NCI-H2196 treated with DMSO at 0.1 percent for 48 hours (cell line): ENCODE data around the gene MR1.

Source experiments
- DNase-seq: peaks from one replicate; lab custom pipeline; 2025; ENCODE audit not compliant: unreplicated experiment; lab: John Stamatoyannopoulos, UW

The MR1 gene

DNA sequence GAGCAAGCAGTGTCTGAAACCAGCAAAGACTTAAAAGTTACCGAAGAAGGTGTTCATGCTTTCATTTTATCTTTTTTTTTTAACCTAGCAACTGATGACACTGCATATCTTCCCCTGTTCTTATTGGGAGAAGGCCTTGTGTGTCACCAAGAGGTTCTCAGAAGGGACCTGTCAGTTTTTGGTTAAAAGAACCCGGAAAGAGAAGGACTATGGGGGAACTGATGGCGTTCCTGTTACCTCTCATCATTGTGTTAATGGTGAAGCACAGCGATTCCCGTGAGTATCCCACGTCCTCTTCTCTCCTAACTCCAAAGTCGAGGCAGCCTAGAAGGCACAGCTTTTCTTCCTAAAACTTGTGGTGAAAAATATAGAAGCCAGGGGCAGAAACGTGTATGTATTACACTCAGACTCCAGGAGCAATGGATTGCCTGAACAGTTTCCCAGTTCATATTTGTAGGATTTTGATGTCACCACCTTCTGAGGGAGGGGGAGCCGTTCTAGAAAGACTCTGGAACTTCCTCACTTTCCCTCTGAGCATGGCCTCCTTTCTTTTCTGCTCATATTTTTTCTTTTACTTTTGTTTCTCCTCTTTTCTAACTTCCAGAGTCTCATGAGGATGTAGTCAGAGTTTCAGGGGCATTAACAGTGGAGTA lies at the start of gene MR1:
MR1 (plus strand) TSS at position 185 of the 653 bp plus-strand sequence; CDS start at position 210, 25 bp downstream.
- DNase-seq: peak; percentile 53

DNA sequence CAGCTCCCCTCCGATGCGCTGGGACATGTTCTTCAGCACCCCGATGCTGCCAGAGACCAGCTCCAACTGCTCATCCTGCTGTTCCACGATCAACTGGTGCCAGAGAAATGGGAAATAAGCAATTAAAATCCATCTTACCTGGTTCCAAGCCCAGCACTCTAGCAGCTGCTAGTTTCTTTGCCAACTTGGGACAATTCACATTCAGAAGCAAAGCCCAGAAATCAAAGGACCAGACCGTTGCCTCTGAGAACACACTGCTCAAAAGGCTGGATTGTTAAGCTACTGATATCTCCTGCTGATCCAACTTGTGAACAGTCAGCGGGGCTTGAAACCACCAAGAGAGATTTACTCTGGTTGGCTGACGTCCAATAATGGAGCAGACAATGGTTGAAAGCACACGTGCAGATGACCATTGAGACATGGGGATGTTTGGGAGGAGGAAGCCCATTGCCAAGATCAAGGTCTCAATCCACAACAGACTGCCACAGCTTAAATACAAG lies 45.5 kb upstream of the MR1 start:
- peak; percentile 44 for DNase-seq

DNA sequence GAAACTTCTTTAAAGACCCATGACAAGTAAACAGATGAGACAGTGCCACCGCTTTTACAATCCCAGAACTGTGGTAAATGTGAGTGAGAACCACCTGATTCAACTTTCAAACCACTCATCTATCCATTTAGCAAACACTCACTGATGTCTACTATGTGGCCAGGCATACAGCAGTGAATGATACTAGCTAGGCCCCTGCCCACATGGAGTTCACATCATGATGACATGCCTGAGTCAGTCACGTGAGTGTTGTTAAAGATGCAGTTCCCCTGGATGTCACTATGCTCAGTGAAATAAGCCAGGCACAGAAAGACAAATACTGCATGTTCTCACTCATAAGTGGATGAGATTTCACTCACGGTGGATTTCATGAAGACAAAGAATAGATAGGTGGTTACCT lies 39.5 kb upstream of the MR1 start:
- DNase-seq: no peak

DNA sequence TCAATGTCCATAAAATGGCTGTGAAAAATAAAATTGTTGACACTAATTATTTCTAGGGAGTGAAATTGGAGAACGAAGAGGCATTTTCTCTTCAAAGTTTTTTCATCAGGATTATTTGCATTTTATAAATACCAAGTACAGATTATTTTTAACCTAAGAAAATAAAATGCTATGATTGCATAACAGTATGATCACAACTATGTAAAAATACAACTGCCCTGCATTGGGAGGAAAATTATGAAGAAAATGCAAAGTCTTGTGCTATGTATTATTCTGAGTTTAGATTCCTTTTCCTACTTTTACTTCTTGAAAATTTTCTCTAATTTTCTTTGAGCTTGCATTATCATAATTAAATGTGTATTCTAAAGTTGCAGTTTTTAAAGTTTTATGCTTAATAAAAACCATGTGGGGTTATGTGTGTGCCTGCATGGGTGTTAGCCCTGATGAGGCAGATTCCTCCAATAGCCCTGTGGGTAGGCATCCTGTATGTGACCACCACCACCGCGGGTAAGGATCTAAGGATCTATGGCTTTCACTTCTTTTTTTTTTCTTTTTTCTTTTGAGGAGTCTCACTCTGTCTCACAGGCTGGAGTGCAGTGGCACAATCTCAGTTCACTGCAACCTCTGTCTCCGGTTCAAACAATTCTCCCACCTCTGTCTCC lies 35.8 kb upstream of the MR1 start:
- no peak for DNase-seq

DNA sequence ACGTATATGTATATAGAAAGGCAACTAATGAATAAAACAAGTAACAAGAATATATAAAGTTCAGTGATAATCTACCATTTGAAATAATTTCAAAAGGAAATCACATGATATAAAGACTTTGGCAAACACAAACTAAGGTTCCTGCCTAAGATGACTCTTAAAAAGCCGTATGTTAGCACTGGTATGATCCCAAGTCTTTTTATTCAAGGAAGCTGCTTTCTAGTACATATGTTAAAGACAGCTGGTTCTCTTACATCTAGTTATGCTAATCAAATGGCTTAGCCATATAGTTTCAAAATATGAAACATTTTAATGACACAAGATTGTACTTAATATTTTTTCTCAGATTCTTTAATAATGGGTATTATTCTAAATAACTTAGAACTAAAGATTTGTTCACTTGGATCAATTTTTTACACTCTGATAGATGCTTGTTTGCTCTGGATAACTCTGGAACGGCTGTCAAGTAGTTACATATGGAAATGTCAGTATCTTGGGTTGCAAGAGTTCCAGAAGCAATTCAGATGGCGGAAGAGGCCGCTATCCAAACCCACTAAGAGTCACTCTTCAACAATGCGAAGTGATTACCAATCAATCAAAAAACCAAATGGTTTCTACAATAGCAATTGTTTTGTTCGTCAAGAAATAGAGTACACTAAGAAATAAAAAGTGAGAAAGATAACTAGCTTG lies 32.5 kb upstream of the MR1 start:
- DNase-seq: no peak

DNA sequence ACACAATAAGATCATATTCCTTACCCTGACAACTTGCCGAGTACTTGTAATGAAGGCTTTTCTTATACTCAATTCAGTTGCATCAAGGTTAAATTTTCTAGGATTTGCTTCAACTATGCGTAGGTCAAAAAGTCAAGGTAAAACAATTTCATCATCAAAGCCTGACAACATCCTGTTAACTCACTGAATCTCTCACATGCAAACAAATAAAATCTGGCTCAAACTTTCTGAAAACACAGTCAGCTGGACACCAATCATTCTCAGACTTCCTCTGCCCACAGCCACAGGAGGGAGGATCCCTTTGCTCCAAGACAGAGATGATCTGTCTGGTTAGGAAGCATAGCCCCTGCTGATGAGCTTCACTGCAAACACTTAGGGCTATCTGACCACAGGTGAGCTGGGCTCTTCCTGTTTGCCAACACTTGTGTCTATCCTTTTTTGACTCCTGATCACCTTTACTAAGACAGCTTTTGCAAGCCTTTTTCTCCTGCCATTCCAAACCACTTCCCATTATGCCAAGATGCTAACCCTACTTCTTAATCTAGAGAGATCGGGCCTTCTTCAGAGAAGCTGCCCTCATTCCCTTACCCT lies 31.1 kb upstream of the MR1 start:
- DNase-seq: no peak

DNA sequence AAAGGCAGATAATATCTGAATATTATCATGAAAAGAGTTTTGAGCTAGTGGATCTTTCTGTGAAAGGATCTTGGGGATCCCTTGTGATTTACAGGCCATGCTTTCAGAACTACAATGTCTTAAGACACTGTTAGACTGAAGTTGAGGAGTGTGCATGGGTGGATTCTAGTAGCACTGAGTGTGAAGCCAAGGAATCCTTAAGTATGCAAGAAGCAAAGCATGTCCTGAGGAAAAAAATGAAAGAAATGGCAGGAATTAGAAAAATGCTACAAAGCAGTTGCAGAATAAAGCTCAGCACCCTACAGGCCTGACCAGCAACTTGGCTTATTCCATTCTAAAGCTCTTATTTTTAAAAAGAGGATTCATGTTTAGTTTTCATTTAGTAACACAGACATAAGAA lies 23.0 kb upstream of the MR1 start:
- no peak for DNase-seq

DNA sequence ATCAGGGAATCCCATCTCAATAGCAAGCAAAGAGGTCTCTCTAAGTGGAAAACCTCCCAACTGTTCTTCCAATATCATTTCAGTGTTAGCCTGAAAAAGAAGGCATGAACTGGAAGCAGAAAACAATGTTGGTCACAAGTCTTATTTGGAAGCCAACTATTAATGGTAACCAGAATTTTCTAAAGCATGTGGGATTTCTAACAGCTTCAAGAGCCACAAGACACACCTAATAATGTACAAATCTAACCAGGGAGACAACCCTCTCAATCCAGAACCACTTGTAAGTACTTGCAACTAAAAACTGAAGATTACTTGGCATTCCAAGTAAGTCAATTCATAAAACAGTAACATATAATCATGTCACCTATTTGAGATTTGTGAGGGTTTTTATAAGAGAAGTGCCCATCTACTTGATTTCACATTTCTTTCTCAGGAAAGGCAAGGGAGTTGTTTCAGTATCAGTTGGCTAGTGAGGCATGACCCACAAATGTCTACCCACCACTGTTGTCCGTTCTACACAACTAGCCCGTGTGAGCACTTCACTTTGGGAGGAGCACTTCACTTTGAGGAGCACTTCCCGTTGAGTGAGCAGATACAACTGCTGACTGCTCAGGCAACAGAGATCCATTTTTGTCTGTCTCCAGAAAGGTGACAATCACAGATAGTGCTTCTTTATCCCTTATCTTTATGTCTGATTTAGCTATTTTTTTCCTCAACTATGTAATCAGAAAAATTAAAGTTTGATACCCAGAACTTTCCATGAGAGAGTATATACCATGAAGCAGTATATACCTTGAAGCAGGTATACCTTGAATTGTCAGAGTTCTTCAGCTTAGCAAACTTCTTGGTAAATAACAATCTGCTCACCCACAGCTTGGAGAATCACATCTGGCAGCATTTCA lies 22.2 kb upstream of the MR1 start:
- DNase-seq: no peak

DNA sequence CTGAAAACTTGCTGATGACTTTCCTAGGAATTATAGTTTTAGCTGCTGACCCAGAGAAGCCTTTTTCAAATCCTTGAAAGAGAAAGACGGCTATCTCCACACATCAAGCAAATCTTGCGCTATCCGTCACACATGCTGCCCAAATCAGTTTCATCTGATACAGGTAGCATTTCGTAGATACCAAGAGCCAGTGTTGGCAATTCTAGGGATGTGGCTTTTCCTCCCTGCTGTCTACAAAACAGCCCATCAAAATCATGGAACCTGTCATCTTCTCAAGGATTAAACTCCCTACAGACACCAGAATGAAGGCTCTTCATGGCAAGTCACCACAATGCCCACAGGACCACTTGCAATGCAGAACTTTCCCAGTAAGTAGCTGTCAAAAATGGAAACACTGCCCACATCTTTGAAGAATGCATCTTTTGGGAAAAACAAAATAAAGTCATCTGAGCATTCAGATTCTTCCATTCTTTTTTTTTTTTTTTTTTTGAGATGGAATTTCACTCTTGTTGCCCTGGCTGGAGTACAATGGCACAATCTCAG lies 21.5 kb upstream of the MR1 start:
- DNase-seq: no peak

DNA sequence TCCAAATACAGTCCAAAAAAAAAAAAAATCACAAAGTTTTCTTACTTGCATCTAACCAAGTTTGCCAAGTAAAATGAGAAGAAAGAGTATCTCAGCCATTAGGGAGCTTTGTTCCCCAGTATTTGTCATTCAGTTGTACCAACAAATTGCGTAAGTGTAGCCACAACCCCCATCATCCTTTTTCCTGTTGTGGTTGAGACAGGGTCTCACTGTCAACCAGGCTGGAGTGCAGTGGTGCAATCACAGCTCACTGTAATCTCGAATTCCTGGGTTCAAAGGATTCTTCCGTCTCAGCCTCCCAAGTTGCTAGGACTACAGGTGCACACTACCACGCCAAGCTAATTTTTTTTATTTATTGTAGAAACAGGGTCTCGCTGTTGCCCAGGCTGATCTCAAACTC lies 20.6 kb upstream of the MR1 start:
- DNase-seq: no peak

DNA sequence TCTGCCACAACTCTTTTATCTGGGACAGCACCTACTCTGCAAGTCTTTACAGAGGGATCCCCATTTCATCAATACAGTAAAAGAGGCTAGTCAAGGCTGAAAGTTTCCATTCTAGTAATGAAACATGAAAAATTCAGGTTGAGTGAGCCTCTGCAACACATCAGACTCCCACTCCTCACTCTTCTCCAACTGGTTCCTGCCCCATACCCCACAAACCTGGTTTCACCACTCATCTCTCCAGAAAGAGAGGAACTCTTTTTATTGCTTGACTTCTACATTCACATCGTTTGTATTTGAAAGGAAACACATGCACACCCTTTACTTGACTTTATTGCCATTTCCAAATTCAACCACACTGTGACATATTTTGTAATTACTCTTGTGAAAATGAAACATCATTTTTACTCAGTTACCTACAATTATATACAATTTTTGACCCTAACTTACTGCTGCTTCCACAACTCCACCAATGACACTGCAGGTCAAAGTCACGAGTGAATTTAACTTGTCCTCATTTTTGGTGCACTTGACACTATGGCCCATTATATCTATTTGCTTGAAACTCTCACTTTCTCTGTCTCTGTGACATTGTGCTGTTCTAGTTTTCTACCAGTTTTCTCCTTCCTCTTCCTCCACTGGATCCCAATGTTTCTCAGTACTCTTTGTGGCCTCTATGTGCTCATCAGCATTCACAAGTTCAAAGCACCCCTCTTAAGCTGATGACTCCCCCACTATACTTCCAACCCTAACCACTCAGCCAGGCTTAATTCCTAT lies 19.1 kb upstream of the MR1 start:
- DNase-seq: no peak

DNA sequence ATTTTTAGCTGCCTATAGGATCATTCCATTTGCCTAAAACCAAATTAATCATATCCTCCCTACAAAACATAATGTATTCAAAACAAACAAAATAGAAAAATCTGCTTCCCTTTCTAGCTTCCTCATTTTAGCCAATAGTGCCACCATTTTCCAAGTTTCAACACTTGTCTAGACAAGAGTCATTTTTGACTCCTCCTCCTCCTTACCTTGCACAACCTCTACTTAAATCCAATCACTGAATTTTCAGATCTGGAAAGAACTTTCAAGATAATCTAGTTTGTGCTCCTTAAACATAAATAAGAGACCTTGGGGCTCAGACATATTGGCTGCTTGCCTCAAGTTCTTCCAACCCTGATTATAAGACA lies 18.6 kb upstream of the MR1 start:
- no peak for DNase-seq

DNA sequence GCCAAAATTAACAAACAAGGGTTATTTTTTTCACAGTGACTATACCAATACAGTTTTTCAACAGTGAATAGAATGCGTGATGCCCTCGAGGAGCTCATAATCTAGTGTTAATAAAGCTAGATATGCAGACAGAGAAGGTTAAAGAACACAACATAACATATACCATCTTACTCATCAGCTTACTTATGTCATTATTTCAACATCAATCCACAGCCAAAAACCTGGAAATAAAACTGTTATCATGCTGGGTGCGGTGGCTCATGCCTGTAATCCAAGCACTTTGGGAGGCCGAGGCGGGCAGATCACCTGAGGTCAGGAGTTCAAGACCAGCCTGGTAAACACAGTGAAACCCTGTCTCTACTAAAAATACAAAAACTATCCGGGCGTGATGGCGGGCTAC lies 17.2 kb upstream of the MR1 start:
- DNase-seq: no peak

DNA sequence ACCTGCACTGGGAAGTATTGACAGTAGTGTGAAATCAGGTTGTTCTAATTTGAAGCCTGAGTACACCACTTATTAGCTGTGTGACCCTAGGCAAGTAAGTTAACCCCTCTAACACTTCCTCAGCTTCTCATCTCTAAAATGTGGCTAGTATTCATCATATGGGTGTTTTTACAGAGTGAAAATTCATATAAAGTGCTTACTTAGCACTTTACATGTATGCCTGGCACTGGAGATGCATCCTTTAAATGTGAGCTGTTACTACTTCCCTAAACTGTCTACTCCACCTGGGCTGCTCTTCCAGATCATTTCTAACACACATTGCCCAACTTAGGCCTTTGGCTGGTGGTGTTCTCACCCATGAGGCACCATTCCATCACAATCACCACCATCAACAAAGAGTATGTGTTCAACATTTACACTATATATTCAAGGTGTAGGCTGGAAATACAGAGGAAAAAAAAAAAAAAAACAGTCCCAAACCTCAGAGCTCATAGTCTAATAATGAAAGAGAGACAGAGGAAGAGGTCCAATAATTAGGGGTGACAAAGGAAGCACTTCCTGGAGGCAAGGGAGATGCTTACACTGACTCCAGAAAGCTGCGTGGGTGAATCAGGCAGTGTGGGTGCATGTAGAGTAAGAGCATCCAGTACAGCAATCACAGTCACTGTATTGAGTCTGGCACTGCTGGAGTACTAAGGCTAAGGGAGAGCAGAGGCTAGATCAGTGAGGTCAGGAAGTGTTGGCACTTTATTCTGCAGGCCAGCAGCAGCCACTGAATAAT lies 14.7 kb upstream of the MR1 start:
- no peak for DNase-seq

DNA sequence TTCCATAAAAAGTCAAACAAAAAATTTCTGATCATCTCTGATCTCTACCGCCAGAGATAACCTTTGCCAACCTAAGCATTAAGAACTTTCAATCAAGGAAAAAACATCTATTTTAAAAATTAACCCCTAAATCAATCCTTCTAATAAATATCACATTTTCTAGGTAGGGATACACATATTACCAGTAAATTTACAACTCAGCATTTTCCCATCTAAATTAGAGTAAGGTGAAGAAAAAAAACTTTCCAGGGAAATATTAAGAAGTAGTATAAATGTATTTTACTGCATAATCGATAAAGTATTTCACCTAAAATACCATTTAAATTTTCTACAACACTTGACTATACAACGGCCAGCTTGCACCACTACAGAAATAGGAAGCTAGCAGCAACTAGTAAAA lies 12.6 kb upstream of the MR1 start:
- no peak for DNase-seq

DNA sequence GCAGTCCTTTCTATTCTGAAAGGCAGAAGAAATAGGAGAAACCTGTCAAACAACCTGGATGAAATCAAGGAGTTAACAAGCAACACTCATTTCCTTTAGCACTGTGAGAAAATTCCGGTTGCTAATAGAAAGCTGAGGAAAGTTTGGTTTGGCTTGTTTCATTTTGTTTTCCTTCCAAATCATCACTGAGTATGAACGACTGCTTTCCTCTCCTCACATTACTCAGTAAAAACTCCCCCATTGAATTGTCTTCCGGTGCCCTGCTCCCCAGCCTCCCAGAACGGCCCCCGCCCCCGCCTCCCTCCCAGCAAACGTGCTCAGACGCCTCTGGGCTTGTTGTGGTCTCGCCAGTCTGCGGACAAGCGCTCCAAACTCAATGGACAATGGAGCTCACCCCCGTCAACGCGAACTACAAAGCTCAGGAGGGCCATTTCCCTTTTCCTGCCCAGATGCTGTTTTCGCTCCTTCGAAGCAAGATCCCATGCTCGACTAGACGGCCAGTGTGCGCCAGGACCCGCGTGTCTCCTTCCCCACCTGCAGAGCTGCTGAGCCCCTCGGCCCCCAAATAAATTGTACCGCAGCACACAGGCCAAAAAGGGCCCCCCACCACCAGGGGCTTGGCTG lies 11.9 kb upstream of the MR1 start:
- DNase-seq: peak; percentile 35

DNA sequence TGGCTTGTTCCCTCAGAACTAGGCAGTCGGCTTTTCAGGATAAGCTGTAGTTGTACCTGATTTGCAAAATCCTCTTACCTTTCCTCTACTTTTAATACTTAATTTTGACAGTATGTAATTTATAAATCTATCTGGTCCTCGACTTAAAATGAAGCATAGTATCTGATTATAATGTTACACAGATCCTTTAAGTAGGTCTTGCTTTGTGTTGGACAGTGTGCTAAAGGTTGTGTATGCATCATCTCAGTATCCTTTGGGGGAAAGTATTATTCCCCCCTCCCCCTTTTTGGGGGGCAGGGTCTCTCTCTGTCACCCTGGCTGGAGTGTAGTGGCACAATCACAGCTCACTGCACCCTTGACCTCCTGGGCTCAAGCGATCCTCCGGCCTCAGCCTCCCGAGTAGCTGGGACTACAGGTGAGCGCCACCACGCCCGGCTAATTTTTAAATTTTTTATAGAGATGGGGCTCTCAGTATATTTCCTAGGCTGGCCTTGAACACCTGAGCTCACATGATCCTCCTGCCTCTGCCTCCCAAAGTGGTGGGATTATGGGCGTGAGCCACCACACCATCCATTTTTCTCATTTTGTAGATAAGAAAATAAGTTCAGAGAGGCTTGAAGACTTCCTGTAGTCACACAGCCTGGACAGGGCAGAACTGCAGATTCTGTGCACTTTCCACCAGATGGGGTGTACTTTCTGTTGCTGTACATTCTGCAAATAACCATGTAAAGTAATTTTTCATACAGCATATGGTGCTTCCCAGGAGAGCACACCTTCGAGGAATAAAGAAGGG lies 10.3 kb upstream of the MR1 start:
- no peak for DNase-seq

DNA sequence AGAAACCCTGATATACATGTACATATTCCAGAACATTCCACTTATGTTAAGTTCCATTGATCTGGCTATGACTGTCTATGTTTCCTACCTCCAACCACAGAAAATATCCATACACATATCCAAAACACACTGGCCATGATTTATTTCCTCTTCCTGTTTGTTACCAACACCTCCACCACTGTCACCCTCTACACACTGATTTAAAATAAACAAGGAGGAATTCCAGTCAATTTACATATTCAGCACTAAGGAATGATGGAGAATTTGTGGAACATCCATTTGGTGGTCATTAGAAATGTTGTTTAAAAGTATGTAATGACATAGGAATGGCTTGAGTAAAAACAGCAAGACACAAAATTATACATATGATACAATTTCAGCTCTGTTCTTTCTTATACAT lies 5.6 kb upstream of the MR1 start:
- no peak for DNase-seq
